ENCODE measurements around the gene CHERP.

- no peak for TF ChIP-seq CTCF (IDR thresholded peaks at IDR 0.05)
- TF ChIP-seq EZH2 (IDR thresholded peaks at IDR 0.05; ENCODE audit: borderline replicate concordance, insufficient read depth, low read depth, low read length, poor library complexity, severe bottlenecking), result no peak
These were observed 35.3 kb upstream of the CHERP start for GRCh38 chr19:16577531-16577985.
